IPS-18c (cell line): ENCODE data around the gene TGM6.
"Not testable (repeated sequence)": the region's sequence is repeated elsewhere in the genome, so short reads cannot be mapped to it uniquely, and the experiment has no call there.

Source experiments
- H3K4me3 ChIP-seq: 2 replicates; pipeline ENCODE4 v1.7.0; 2013; ENCODE audit warnings: low read depth, mild to moderate bottlenecking, low read length, moderate library complexity; ENCODE audit not compliant: insufficient read depth
- H3K9me3 ChIP-seq: one replicate; pipeline ENCODE4 v1.6.1; 2013; ENCODE audit warnings: mild to moderate bottlenecking, low read length, moderate library complexity; ENCODE audit not compliant: control insufficient read depth, insufficient read depth

The TGM6 gene

DNA sequence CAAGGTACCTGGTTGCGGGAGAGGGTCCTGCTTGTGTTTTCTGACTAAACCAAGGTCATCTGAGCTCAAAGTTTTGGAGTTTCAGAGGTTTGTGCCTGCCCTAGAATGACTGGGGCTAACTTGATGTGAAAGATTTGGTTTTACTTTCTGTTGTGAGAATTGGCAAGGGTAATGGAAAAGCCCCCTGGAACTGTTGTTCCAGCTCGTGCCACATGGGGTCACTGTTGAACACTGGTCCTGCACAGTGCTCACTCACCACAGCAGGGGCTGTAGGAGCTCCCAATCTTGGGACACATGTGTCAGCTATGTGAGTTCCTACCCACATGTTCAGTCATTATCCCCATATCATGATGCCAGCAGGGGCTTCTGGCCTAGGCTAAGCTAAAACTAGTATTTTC lies 6.5 kb downstream of the TGM6 start:
- H3K4me3 ChIP-seq, result no peak overlapping the region
- no peaks in the 10 kb centered on the region for H3K9me3 ChIP-seq

DNA sequence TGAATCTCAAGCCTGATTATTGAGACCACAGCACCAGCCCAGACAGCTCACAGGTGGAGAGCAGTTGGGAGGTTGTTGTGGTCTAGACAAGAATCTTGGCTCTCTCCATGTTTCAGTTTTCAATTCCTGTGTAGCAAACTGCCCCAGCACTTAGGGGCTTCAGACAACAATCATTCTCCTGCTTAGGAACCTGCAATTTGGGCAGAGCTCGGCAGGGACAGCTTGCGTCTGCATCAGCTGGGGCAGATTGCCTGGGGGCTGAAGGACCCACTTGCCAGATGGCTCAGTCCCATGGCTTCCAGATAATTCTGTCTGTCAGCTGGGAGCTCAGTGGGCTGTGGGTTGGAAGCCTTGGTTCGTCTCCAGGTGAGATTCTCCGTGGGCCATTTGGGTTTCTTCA lies 6.9 kb downstream of the TGM6 start:
- Histone ChIP-seq H3K9me3 (no peaks in the 10 kb centered on the region), H3K4me3 (no peak overlapping the region)

DNA sequence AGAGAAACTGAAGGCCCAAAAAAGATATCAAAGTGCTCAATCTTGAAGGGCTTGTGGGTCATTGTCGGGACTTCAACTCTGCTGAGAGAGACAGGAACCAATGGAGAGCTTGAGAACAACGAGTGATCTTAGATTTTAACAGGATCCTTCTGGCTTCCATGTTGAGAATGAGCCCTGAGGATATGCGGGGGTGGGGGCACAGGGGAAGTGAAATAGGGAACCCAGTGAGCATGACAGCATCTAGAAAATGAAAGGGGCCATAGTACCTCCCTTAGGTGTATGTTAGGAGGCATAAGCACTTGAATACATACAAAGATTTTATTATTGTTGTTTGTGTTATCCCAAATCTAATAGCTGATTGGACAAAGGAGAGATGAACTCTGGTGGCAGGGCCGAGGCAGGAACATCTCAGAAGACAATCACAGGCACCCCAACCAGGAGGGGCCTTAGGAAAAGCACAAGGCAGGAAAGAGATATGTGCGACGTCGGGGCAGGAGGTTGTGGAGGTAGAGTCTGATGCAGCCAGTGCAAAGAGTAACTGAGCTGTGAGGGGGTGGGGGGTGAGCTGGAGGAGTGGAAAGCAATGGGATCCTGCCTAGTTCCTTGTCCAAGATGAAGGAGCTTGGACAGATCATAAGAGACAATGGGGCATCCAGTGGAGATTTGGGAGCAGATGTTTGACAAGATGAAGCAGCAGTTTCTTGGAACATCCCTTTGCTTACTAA lies 10.4 kb downstream of the TGM6 start:
- Histone ChIP-seq H3K9me3 (no peaks in the 10 kb centered on the region), H3K4me3 (no peak overlapping the region)

DNA sequence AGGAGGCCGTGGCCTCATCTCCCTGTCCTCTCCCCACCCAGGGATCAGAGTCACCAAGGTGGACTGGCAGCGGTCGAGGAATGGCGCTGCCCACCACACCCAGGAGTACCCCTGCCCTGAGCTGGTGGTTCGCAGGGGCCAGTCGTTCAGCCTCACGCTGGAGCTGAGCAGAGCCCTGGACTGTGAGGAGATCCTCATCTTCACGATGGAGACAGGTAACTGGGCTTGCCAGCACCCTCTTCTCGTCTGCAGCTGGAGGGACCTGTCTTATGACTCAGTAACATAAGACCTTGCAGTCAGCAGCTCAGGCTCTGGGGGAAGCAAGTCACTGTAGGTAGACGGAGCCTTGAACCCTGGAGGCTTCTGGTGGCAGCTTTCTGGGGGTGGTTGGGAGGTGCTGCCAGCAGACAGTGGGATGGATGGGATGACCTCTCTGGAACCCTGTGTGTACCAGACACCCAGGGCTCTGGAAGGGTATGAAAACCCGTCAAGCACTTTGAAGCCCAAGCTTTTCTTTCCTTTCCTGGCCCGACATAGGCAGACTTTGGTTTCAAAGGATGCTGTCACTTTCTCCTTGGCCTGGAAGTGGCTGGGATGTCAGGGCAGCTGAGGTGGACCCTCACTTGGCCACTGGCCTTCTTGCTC lies 13.8 kb downstream of the TGM6 start:
- H3K4me3 ChIP-seq, result no peak overlapping the region
- H3K9me3 ChIP-seq, result peaks cover 3% of the 10 kb centered on the region

DNA sequence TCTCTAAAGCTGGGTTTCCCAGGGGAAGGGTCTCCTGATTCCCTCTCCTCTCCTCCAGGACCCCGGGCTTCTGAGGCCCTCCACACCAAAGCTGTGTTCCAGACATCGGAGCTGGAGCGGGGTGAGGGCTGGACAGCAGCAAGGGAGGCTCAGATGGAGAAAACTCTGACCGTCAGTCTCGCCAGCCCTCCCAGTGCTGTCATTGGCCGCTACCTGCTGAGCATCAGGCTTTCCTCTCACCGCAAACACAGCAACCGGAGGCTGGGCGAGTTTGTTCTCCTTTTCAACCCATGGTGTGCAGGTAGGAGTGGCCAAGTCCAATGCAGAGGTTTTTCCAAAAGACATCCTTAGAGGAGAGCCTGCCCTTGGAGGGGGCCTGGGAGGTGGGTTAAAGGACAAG lies 14.4 kb downstream of the TGM6 start:
- H3K4me3 ChIP-seq, result no peak overlapping the region
- peaks cover 3% of the 10 kb centered on the region for H3K9me3 ChIP-seq

DNA sequence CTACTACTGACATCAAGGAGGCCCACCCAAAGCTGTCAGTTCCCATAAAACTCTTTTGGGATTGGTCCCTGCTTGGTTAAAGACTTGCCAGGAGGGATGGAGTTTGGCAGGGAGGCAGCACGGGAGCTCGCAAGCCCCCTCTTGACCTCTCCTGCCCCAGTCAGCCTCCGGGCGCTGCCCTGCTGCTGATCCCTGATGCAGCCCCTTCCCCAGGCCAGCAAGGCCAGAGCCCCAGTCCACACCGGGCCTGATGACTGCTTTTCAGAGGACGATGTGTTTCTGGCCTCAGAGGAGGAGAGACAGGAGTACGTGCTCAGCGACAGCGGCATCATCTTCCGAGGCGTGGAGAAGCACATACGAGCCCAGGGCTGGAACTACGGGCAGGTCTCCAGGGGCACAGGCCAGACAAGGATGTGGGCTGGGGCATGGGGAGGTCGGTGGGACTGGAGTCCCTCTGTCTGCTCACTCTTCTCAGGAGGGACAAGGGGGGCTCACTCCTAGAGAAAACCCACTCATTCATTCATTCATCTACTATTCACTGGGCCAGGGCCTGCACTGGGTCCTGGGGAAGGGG lies 15.6 kb downstream of the TGM6 start:
- no peak overlapping the region for H3K4me3 ChIP-seq
- peaks cover 3% of the 10 kb centered on the region for H3K9me3 ChIP-seq

DNA sequence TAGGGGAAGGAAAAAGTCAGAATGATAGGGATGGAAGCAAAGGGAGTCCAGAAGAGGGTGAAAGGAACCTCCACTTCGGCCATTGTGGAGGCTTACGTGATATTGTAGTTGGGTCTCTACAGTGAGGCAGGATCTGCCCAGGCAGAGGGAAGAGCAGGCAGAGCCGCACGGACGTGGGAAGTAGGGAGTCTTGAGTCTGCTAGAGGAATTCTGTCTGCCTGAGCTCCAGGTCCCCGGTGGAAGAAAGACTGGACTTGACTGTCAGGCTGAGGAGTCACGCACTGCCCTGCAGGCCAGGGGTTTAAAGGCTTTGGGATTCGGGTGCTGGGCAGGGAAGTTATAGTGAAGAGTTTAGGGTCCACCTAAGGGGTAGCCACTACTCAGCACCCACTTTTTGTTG lies 16.4 kb downstream of the TGM6 start:
- Histone ChIP-seq H3K4me3 (no peak overlapping the region), H3K9me3 (peaks cover 3% of the 10 kb centered on the region)

DNA sequence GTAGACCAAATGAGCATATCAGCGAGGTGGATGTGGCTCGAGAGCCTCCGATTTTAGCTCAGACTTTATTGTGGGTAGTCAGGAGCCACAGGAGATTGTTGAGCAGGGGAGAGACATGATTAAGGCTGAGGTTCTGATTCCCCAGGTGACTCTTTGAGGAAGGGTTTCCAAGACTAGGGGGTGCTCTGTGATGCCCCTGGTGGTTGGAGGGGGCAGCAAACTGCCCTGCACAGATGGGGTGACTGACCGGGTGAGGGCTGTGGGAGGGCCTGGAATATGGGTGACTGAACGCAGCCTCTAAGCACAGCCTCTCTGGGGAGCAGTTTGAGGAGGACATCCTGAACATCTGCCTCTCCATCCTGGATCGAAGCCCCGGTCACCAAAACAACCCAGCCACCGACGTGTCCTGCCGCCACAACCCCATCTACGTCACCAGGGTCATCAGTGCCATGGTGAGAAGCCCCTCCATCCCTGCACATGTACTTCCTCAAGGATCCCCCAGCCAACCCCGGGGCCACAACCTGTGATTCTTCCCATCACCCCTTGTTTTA lies 17.0 kb downstream of the TGM6 start:
- peaks cover 3% of the 10 kb centered on the region for H3K9me3 ChIP-seq
- H3K4me3 ChIP-seq, result no peak overlapping the region

DNA sequence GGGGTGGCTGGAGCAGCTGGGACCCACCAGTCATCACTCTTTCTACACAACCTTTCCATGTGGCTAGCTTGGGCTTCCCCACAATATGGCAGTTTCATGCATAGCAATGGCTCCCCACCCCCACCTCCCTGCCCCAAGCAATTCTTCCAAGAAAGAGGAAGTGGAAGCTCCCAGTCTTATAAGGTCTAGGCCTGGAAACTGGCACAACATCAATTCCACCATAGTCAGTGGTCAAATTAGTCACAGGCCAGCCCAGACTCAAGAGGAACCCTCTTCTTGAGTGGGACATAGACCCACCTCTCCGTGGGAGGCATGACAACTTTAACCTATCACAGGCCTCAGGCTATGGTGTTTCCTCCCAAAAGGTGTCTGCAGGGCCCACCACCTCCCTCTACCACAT lies 17.7 kb downstream of the TGM6 start:
- no peak overlapping the region; the same call in 1 of the 2 replicates for H3K4me3 ChIP-seq
- H3K9me3 ChIP-seq, result peaks cover 3% of the 10 kb centered on the region

DNA sequence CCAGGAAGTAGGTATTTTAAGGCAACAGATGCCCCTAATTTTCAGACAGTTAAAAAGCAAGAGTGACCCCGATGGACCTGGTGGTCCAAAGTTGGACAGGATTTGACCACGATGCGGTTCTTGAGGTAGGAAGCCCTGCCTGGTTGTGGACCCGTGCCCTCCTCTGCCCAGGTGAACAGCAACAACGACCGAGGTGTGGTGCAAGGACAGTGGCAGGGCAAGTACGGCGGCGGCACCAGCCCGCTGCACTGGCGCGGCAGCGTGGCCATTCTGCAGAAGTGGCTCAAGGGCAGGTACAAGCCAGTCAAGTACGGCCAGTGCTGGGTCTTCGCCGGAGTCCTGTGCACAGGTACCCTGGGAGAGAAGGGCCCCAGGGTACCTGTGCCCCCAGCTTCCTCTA lies 18.7 kb downstream of the TGM6 start:
- Histone ChIP-seq H3K9me3 (peaks cover 3% of the 10 kb centered on the region), H3K4me3 (no peak overlapping the region)

DNA sequence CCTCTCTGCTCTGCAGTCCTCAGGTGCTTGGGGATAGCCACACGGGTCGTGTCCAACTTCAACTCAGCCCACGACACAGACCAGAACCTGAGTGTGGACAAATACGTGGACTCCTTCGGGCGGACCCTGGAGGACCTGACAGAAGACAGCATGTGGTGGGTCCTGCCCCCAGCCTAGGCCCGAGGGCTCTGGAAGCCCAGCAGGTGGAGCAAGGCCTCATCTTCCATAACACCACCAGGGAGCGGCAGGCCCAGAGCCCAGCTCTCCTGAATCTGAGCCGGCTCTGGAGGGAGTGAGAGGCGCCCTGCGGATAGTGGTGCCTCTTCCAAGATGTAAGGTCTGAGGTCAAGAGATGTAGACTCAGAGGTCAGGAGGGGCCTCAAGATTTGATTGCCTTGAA lies 19.6 kb downstream of the TGM6 start:
- Histone ChIP-seq H3K4me3 (no peak overlapping the region), H3K9me3 (peaks cover 3% of the 10 kb centered on the region)

DNA sequence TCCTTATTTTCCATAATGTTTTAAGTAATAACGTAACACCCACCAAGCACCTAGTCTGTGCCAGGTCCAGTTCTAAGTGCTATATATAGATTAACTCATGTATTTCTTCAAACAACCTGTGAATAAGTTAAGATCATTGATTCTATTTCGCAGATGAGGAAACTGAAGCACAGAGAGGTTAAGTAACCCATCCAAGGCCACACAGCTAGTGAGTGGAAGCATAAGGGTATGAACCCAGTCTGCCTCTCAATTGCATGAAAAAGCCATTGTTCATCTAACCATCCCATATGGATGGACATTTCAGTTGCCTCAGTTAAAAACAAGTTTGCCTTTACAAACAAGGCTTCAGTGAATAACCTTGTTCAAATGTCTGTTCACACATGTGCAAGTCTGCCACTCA lies 20.8 kb downstream of the TGM6 start:
- Histone ChIP-seq H3K9me3 (peaks cover 3% of the 10 kb centered on the region), H3K4me3 (no peak overlapping the region)

DNA sequence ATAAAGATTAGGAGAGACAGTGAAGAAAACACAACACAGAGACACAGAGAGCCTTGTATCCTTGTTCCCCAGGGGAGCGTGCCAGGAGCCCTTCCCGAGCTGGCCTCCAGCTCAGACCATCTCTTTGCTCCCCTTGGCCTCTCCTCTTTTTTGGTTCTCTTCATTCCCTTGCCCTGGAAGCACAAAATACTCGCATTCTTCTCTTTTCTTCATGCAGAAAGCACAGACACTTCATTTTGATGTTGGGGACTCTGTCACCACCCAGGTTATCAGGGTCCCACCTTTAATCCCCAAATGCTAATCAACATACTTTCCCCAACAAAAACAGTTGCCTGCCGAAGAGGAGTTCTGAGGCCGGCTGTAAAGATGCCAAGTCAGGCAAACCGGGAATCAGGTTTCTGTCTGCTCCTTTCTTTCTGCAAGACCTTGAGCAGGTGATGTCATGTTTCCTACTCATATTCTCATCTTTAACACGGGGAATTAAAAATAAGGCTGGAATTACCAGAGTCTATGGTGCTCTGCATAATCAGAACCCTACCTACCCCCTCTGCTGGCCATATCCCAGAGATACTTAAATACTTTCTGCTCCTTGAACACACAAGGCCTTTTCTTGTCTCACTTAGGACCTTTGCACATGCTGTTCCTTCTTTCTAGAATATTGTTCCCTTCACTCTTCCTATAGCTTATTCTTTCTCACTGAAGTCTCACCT lies 21.7 kb downstream of the TGM6 start:
- Histone ChIP-seq H3K4me3 (no peak overlapping the region), H3K9me3 (peaks cover 3% of the 10 kb centered on the region)

DNA sequence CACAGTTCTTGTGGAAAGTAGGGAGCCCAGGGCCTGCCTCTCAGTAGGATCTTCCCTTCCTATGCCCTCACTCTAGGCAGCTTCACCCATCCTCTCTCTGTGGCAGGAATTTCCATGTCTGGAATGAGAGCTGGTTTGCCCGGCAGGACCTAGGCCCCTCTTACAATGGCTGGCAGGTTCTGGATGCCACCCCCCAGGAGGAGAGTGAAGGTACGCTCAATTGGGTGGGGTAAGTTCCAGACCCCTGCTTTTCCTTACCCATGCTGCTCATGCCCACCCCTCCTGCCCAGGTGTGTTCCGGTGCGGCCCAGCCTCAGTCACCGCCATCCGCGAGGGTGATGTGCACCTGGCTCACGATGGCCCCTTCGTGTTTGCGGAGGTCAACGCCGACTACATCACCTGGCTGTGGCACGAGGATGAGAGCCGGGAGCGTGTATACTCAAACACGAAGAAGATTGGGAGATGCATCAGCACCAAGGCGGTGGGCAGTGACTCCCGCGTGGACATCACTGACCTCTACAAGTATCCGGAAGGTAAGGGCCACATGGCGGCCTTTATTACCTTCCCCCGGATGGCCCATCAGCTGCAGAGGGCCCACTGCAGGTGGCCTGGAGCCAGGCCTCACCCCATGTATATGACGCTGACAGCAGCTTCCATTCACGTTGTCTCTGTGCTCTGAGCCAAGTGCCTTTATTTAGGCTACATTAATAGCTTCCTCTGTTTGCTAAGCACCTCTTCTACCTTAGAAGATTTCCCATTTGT lies 22.8 kb downstream of the TGM6 start:
- no peak overlapping the region for H3K4me3 ChIP-seq
- H3K9me3 ChIP-seq, result no peaks in the 10 kb centered on the region

DNA sequence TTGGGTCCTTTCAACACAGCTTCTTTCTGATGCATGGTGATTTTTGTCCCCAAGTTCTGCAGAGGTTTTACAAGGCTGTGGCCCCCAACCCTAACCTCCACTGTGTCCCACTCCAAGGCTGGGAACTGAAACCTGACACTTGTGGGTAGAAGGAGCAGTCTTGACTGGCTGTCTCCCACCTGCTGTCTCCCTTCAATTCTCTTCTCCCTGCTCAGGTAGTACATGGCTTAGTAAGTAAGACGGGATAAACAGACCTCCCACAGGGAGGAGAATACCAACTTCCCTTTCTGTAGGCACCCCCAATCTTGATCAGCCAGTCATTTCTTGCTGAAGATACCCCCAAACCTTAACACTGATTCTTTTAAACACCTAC lies 25.0 kb downstream of the TGM6 start:
- no peak overlapping the region for H3K4me3 ChIP-seq
- no peaks in the 10 kb centered on the region for H3K9me3 ChIP-seq

DNA sequence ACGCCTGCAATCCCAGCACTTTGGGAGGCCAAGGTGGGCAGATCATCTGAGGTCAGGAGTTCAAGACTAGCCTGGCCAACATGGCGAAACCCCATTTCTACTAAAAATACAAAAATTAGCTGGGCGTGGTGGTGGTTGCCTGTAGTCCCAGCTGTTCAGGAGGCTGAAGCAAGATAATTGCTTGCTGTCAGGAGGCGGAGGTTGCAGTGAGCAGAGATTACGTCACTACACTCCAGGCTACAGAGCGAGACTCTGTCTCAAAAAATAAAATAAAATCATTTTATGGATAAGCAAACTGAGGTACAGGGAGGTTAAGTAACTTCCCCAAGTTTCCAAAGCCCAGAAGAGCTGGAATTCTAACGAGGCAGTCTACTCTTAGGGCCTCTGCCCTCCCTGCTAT lies 26.7 kb downstream of the TGM6 start:
- H3K9me3 ChIP-seq, H3K4me3 ChIP-seq: not testable (repeated sequence)

DNA sequence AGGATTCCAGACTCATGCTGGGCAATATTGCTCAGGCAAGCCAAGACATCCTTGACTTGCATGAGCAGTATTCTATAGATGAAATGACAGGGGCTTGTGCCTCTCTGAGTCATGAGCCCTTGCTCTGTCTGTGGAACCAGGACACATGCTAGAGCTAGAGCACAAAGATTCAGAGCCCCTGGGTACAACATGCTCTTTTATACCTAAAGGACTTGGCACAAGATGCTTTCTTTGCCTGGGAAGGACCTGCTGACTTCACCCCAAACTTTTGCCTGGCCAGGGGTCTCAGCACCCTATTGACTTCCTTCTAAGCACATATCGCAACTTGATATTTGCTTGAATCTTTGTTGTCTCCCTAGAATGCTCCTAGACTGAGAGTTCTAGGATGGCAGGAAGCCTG lies 27.4 kb downstream of the TGM6 start:
- H3K9me3 ChIP-seq, result no peaks in the 10 kb centered on the region
- H3K4me3 ChIP-seq, result no peak overlapping the region
